Colonic mucosa (tissue), 4 donors: ENCODE measurements around the gene SPC24. TPM values are rescaled to one million over a fixed set of nuclear protein-coding genes. Genes with fewer than 3 reads are reported as not detected.

Experiments
- DNase-seq: peaks from one replicate; pipeline ENCODE4 v3.0.0-alpha.2; 2020
- H3K27ac ChIP-seq: fragments of 200-600 bp; one replicate; pipeline ENCODE4 v1.8.0; 2021
- H3K27me3 ChIP-seq: fragments of 200-600 bp; one replicate; pipeline ENCODE4 v1.8.0; 2021
- H3K36me3 ChIP-seq: fragments of 200-600 bp; one replicate; pipeline ENCODE4 v1.8.0; 2021
- H3K4me1 ChIP-seq: fragments of 200-600 bp; one replicate; pipeline ENCODE4 v1.8.0; 2021; ENCODE audit warnings: mild to moderate bottlenecking
- H3K4me3 ChIP-seq: fragments of 200-600 bp; one replicate; pipeline ENCODE4 v1.8.0; 2021
- H3K9ac ChIP-seq, 2 donors: one replicate each; pipeline ENCODE4 v1.7.0; 2013; ENCODE audit warnings: control low read depth in 2 of 2, low read depth in 2 of 2, low read length in 2 of 2
- H3K9me3 ChIP-seq: fragments of 200-600 bp; one replicate; pipeline ENCODE4 v1.8.0; 2021
- CTCF ChIP-seq: fragments of 200-600 bp; IDR thresholded peaks from one replicate; pipeline ENCODE4 v1.8.0; 2022; ENCODE audit warnings: antibody characterized with exemption, mild to moderate bottlenecking
- intact Hi-C: fragments of 100-400 bp; cut with DNase I; formaldehyde crosslinking; loops from one replicate; pipeline ENCODE4 v1.14.1; 2022
- total RNA-seq, 2 donors: library from RNA; stranded (reverse); fragmentation: NEBNext Ultra II Directional in 1 of 2; extraction: Animal tissue kit (Norgen Biotek cat#: 25700) in 1 of 2; gene quantifications; one replicate each; pipeline ENCODE4 v1.2.1, GENCODE V29; 2021
- donor health status: healthy.
- donor health status: DM: no; HTN: no; CAD: no.
- donor health status: DM: no; HTN: no; CAD: no.

The SPC24 gene
- total RNA-seq, 2 donors from 2014 or later: 9.4 to 47.6 TPM

- Histone ChIP-seq H3K4me3 (no peak overlapping the region), H3K27me3 (no peaks in the 10 kb centered on the region), H3K36me3 (no peaks in the 10 kb centered on the region), H3K4me1 (no peaks in the 10 kb centered on the region), H3K27ac (no peak overlapping the region), H3K9me3 (no peaks in the 10 kb centered on the region), H3K9ac (no peak overlapping the region)
- no peak for TF ChIP-seq CTCF
- no peak for DNase-seq
- intact Hi-C loops: no loop called here
These were observed 4.2 kb upstream of the SPC24 start for GRCh38 chr19:11159598-11160439.

- no peak for TF ChIP-seq CTCF
- Histone ChIP-seq H3K27ac (no peak overlapping the region), H3K27me3 (no peaks in the 10 kb centered on the region), H3K9ac (no peak overlapping the region), H3K36me3 (no peaks in the 10 kb centered on the region), H3K9me3 (no peaks in the 10 kb centered on the region), H3K4me3 (peak overlapping the region; percentile 80), H3K4me1 (no peaks in the 10 kb centered on the region)
- no peak for DNase-seq
- intact Hi-C loops: no loop called here
These were observed 917 bp downstream of the SPC24 start for GRCh38 chr19:11154683-11155047.

- H3K9ac ChIP-seq: no peak overlapping the region
- TF ChIP-seq CTCF: no peak
- peak overlapping the region; percentile 37 for H3K27ac ChIP-seq
- H3K4me3 ChIP-seq: no peak overlapping the region
- H3K36me3 ChIP-seq: no peaks in the 10 kb centered on the region
- no peaks in the 10 kb centered on the region for H3K9me3 ChIP-seq
- H3K4me1 ChIP-seq: no peaks in the 10 kb centered on the region
- intact Hi-C loops: no loop called here
- DNase-seq: peak; percentile 73
- H3K27me3 ChIP-seq: no peaks in the 10 kb centered on the region
These were observed 3.1 kb downstream of the SPC24 start for GRCh38 chr19:11152318-11153062.

- no peaks in the 10 kb centered on the region for H3K27me3 ChIP-seq
- H3K9me3 ChIP-seq: no peaks in the 10 kb centered on the region
- H3K27ac ChIP-seq: no peak overlapping the region
- H3K9ac ChIP-seq: no peak overlapping the region
- H3K4me1 ChIP-seq: no peaks in the 10 kb centered on the region
- TF ChIP-seq CTCF: no peak
- H3K36me3 ChIP-seq: no peaks in the 10 kb centered on the region
- no peak for DNase-seq
- H3K4me3 ChIP-seq: no peak overlapping the region
- intact Hi-C loops: no loop called here
These were observed 4.4 kb downstream of the SPC24 start for GRCh38 chr19:11151181-11151580.

GRCh38 chr19:11148001-11148400 is 7.6 kb downstream of the SPC24 start:
- H3K27me3 ChIP-seq: no peaks in the 10 kb centered on the region
- H3K9me3 ChIP-seq: no peaks in the 10 kb centered on the region
- TF ChIP-seq CTCF: no peak
- no peak overlapping the region for H3K27ac ChIP-seq
- H3K36me3 ChIP-seq: no peaks in the 10 kb centered on the region
- DNase-seq: no peak
- H3K9ac ChIP-seq: no peak overlapping the region
- no peaks in the 10 kb centered on the region for H3K4me1 ChIP-seq
- no peak overlapping the region for H3K4me3 ChIP-seq
- intact Hi-C loops: no loop called here
